ENCODE data around the gene NBEAL2.

NBEAL2 gene

GRCh38 chr3:46935989-46936558 lies 43.4 kb upstream of the NBEAL2 start:
- 87 to 96% methylated on average over 7 of the region's 7 CpGs for WGBS, 2 experiments (ENCODE audit: insufficient coverage in 2 of 2)
- Histone ChIP-seq H3K36me3 (ENCODE audit: control insufficient read depth, insufficient read depth, low read length) (peaks cover 65% of the 10 kb centered on the region), H3K4me1 (ENCODE audit: control insufficient read depth, insufficient read depth, low read length, poor library complexity, severe bottlenecking) (peaks cover 52% of the 10 kb centered on the region), H3K4me3 (ENCODE audit: extremely low read depth, insufficient read depth, low read length, poor library complexity, severe bottlenecking) (no peak overlapping the region), H3K9me3 (ENCODE audit: control insufficient read depth, low read length) (no peaks in the 10 kb centered on the region), H3K27ac (ENCODE audit: low read depth, low read length, severe bottlenecking) (peak overlapping the region; percentile 87)

- peak overlapping the region; percentile 87 for H3K27ac ChIP-seq (ENCODE audit: low read depth, low read length, severe bottlenecking)
- no peak overlapping the region for H3K4me3 ChIP-seq (ENCODE audit: extremely low read depth, insufficient read depth, low read length, poor library complexity, severe bottlenecking)
- H3K4me1 ChIP-seq (ENCODE audit: control insufficient read depth, insufficient read depth, low read length, poor library complexity, severe bottlenecking): peaks cover 45% of the 10 kb centered on the region
- H3K36me3 ChIP-seq (ENCODE audit: control insufficient read depth, insufficient read depth, low read length): peaks cover 68% of the 10 kb centered on the region
- no peaks in the 10 kb centered on the region for H3K9me3 ChIP-seq (ENCODE audit: control insufficient read depth, low read length)
- 83 to 89% methylated on average over 3 to 4 of the region's 5 CpGs for WGBS, 2 experiments (ENCODE audit: insufficient coverage in 2 of 2)
These were observed 42.7 kb upstream of the NBEAL2 start for GRCh38 chr3:46936733-46937250.

GRCh38 chr3:46938118-46938517 lies 41.3 kb upstream of the NBEAL2 start:
- Histone ChIP-seq H3K9me3 (ENCODE audit: control insufficient read depth, low read length) (no peaks in the 10 kb centered on the region), H3K4me1 (ENCODE audit: control insufficient read depth, insufficient read depth, low read length, poor library complexity, severe bottlenecking) (peaks cover 35% of the 10 kb centered on the region), H3K4me3 (ENCODE audit: extremely low read depth, insufficient read depth, low read length, poor library complexity, severe bottlenecking) (no peak overlapping the region), H3K27ac (ENCODE audit: low read depth, low read length, severe bottlenecking) (no peak overlapping the region), H3K36me3 (ENCODE audit: control insufficient read depth, insufficient read depth, low read length) (peaks cover 72% of the 10 kb centered on the region)
- WGBS, 2 experiments (ENCODE audit: insufficient coverage in 2 of 2): 100% methylated on average over 1 to 2 of the region's 2 CpGs

GRCh38 chr3:46939578-46940445 lies 39.7 kb upstream of the NBEAL2 start:
- Histone ChIP-seq H3K9me3 (ENCODE audit: control insufficient read depth, low read length) (no peaks in the 10 kb centered on the region), H3K27ac (ENCODE audit: low read depth, low read length, severe bottlenecking) (no peak overlapping the region), H3K36me3 (ENCODE audit: control insufficient read depth, insufficient read depth, low read length) (peaks cover 63% of the 10 kb centered on the region), H3K4me1 (ENCODE audit: control insufficient read depth, insufficient read depth, low read length, poor library complexity, severe bottlenecking) (peaks cover 32% of the 10 kb centered on the region), H3K4me3 (ENCODE audit: extremely low read depth, insufficient read depth, low read length, poor library complexity, severe bottlenecking) (no peak overlapping the region)
- WGBS, 2 experiments (ENCODE audit: insufficient coverage in 2 of 2): 93 to 95% methylated on average over 10 to 11 of the region's 12 CpGs

- Histone ChIP-seq H3K4me1 (ENCODE audit: control insufficient read depth, insufficient read depth, low read length, poor library complexity, severe bottlenecking) (peaks cover 17% of the 10 kb centered on the region), H3K27ac (ENCODE audit: low read depth, low read length, severe bottlenecking) (no peak overlapping the region), H3K9me3 (ENCODE audit: control insufficient read depth, low read length) (no peaks in the 10 kb centered on the region), H3K4me3 (ENCODE audit: extremely low read depth, insufficient read depth, low read length, poor library complexity, severe bottlenecking) (no peak overlapping the region), H3K36me3 (ENCODE audit: control insufficient read depth, insufficient read depth, low read length) (peaks cover 65% of the 10 kb centered on the region)
- WGBS, 2 experiments (ENCODE audit: insufficient coverage in 2 of 2): 95% methylated on average over 6 of the region's 7 CpGs
These were observed 37.4 kb upstream of the NBEAL2 start for GRCh38 chr3:46942076-46942475.

- 94% methylated on average over 9 to 10 of the region's 12 CpGs for WGBS, 2 experiments (ENCODE audit: insufficient coverage in 2 of 2)
- no peak overlapping the region for H3K27ac ChIP-seq (ENCODE audit: low read depth, low read length, severe bottlenecking)
- H3K9me3 ChIP-seq (ENCODE audit: control insufficient read depth, low read length): no peaks in the 10 kb centered on the region
- H3K4me3 ChIP-seq (ENCODE audit: extremely low read depth, insufficient read depth, low read length, poor library complexity, severe bottlenecking): no peak overlapping the region
- H3K36me3 ChIP-seq (ENCODE audit: control insufficient read depth, insufficient read depth, low read length): peaks cover 64% of the 10 kb centered on the region
- H3K4me1 ChIP-seq (ENCODE audit: control insufficient read depth, insufficient read depth, low read length, poor library complexity, severe bottlenecking): peaks cover 19% of the 10 kb centered on the region
These were observed 36.8 kb upstream of the NBEAL2 start for GRCh38 chr3:46942481-46943236.

GRCh38 chr3:46943237-46944187 lies 36.0 kb upstream of the NBEAL2 start:
- 95% methylated on average over 7 of the region's 12 CpGs for WGBS, 2 experiments (ENCODE audit: insufficient coverage in 2 of 2)
- H3K4me1 ChIP-seq (ENCODE audit: control insufficient read depth, insufficient read depth, low read length, poor library complexity, severe bottlenecking): peaks cover 28% of the 10 kb centered on the region
- H3K9me3 ChIP-seq (ENCODE audit: control insufficient read depth, low read length): no peaks in the 10 kb centered on the region
- peaks cover 57% of the 10 kb centered on the region for H3K36me3 ChIP-seq (ENCODE audit: control insufficient read depth, insufficient read depth, low read length)
- no peak overlapping the region for H3K4me3 ChIP-seq (ENCODE audit: extremely low read depth, insufficient read depth, low read length, poor library complexity, severe bottlenecking)
- no peak overlapping the region for H3K27ac ChIP-seq (ENCODE audit: low read depth, low read length, severe bottlenecking)

- Histone ChIP-seq H3K36me3 (ENCODE audit: control insufficient read depth, insufficient read depth, low read length) (peaks cover 51% of the 10 kb centered on the region), H3K4me1 (ENCODE audit: control insufficient read depth, insufficient read depth, low read length, poor library complexity, severe bottlenecking) (peaks cover 35% of the 10 kb centered on the region), H3K27ac (ENCODE audit: low read depth, low read length, severe bottlenecking) (no peak overlapping the region), H3K4me3 (ENCODE audit: extremely low read depth, insufficient read depth, low read length, poor library complexity, severe bottlenecking) (no peak overlapping the region), H3K9me3 (ENCODE audit: control insufficient read depth, low read length) (no peaks in the 10 kb centered on the region)
- 95% methylated on average over 8 of the region's 8 CpGs for WGBS, 2 experiments (ENCODE audit: insufficient coverage in 2 of 2)
These were observed 35.3 kb upstream of the NBEAL2 start for GRCh38 chr3:46944191-46944590.

- Histone ChIP-seq H3K4me1 (ENCODE audit: control insufficient read depth, insufficient read depth, low read length, poor library complexity, severe bottlenecking) (peaks cover 39% of the 10 kb centered on the region), H3K36me3 (ENCODE audit: control insufficient read depth, insufficient read depth, low read length) (peaks cover 33% of the 10 kb centered on the region), H3K4me3 (ENCODE audit: extremely low read depth, insufficient read depth, low read length, poor library complexity, severe bottlenecking) (no peak overlapping the region), H3K9me3 (ENCODE audit: control insufficient read depth, low read length) (no peaks in the 10 kb centered on the region), H3K27ac (ENCODE audit: low read depth, low read length, severe bottlenecking) (no peak overlapping the region)
- WGBS, 2 experiments (ENCODE audit: insufficient coverage in 2 of 2): 88 to 90% methylated on average over 2 to 5 of the region's 6 CpGs
These were observed 33.0 kb upstream of the NBEAL2 start for GRCh38 chr3:46946416-46946815.
